Activated naive CD4-positive, alpha-beta T cell treated with anti-CD3 and anti-CD28 coated beads, Interleukin-2, amount 10 ng/mL, durations not matched to agents 7 days and 5 days (primary cell): ENCODE data around the gene NEO1.

Source experiments
- CTCF ChIA-PET: fragments of 350-600 bp; sonication (Branson Sonifier 250); formaldehyde crosslinking; loops from one replicate; lab custom pipeline; 2021; ENCODE audit warnings: antibody characterized with exemption; lab: Charles Lee
- DNase-seq: peaks from one replicate; pipeline ENCODE4 v3.0.0-alpha.2; 2020
- H3K27ac Mint-ChIP-seq: one replicate; pipeline ENCODE4 v1.8.0; 2021; ENCODE audit warnings: mild to moderate bottlenecking, moderate library complexity, mixed read lengths
- H3K27me3 Mint-ChIP-seq: one replicate; pipeline ENCODE4 v1.8.0; 2021; ENCODE audit warnings: mild to moderate bottlenecking, mixed read lengths
- H3K36me3 Mint-ChIP-seq: one replicate; pipeline ENCODE4 v1.8.0; 2021; ENCODE audit warnings: mixed read lengths
- H3K4me1 Mint-ChIP-seq: one replicate; pipeline ENCODE4 v1.8.0; 2021; ENCODE audit warnings: mixed read lengths
- H3K4me3 Mint-ChIP-seq: one replicate; pipeline ENCODE4 v1.8.0; 2021; ENCODE audit warnings: mild to moderate bottlenecking, moderate library complexity, mixed read lengths
- H3K9me3 Mint-ChIP-seq: one replicate; pipeline ENCODE4 v1.8.0; 2021; ENCODE audit warnings: mixed read lengths

NEO1 gene

GRCh38 chr15:73273181-73274002, 221.1 kb downstream of the NEO1 start:
- Mint-ChIP-seq H3K4me1 (no peaks in the 10 kb centered on the region), H3K9me3 (no peaks in the 10 kb centered on the region), H3K36me3 (no peaks in the 10 kb centered on the region), H3K27me3 (no peaks in the 10 kb centered on the region), H3K27ac (no peak overlapping the region), H3K4me3 (no peak overlapping the region)
- DNase-seq, result peak; percentile 58
- CTCF ChIA-PET, result interaction anchor here (0.9 to 3.9 kb wide), 12 partner anchors 8 to 552 kb away, joined by 3 to 20 read pairs (median 8); no protein-coding TSS in a partner anchor

GRCh38 chr15:73275862-73276261, 223.6 kb downstream of the NEO1 start:
- Mint-ChIP-seq H3K27ac (no peak overlapping the region), H3K4me3 (no peak overlapping the region), H3K4me1 (no peaks in the 10 kb centered on the region), H3K36me3 (no peaks in the 10 kb centered on the region), H3K9me3 (no peaks in the 10 kb centered on the region), H3K27me3 (no peaks in the 10 kb centered on the region)
- DNase-seq, result no peak
- CTCF ChIA-PET, result interaction anchor here (0.7 to 3.9 kb wide), 4 partner anchors 10 to 35 kb away, joined by 3 to 20 read pairs (median 6); no protein-coding TSS in a partner anchor

- no peaks in the 10 kb centered on the region for H3K9me3 Mint-ChIP-seq
- H3K27me3 Mint-ChIP-seq, result no peaks in the 10 kb centered on the region
These were observed 230.5 kb downstream of the NEO1 start for GRCh38 chr15:73282567-73283365.

GRCh38 chr15:73283366-73283962, 231.2 kb downstream of the NEO1 start:
- no peak overlapping the region for H3K4me3 Mint-ChIP-seq
- H3K36me3 Mint-ChIP-seq, result no peaks in the 10 kb centered on the region
- no peak for DNase-seq
- no peaks in the 10 kb centered on the region for H3K9me3 Mint-ChIP-seq
- no peak overlapping the region for H3K27ac Mint-ChIP-seq
- CTCF ChIA-PET, result interaction anchor here (0.6 to 2.9 kb wide), 4 partner anchors 10 to 416 kb away, joined by 3 to 7 read pairs (median 4); no protein-coding TSS in a partner anchor
- H3K27me3 Mint-ChIP-seq, result no peaks in the 10 kb centered on the region
- H3K4me1 Mint-ChIP-seq, result no peaks in the 10 kb centered on the region

More at GRCh38 chr15:73282567-73283365, 230.5 kb downstream of the NEO1 start:
- Mint-ChIP-seq H3K4me3 (no peak overlapping the region), H3K27ac (no peak overlapping the region), H3K36me3 (no peaks in the 10 kb centered on the region), H3K4me1 (no peaks in the 10 kb centered on the region)
- no peak for DNase-seq
- CTCF ChIA-PET, result interaction anchor here (0.6 to 2.9 kb wide), 4 partner anchors 10 to 417 kb away, joined by 3 to 7 read pairs (median 4); no protein-coding TSS in a partner anchor

- DNase-seq, result no peak
- CTCF ChIA-PET, result interaction anchor here (0.8 to 2.9 kb wide), 3 partner anchors 11 to 422 kb away, joined by 3 to 7 read pairs (median 6); no protein-coding TSS in a partner anchor
- no peaks in the 10 kb centered on the region for H3K36me3 Mint-ChIP-seq
These were observed 231.9 kb downstream of the NEO1 start for GRCh38 chr15:73284090-73284716.

GRCh38 chr15:73286311-73286710, 234.0 kb downstream of the NEO1 start:
- no peak overlapping the region for H3K27ac Mint-ChIP-seq
- H3K27me3 Mint-ChIP-seq, result no peaks in the 10 kb centered on the region
- CTCF ChIA-PET, result interaction anchor here (1.6 to 1.9 kb wide), 2 partner anchors 21 to 274 kb away, joined by 5 read pairs; no protein-coding TSS in a partner anchor
- no peaks in the 10 kb centered on the region for H3K36me3 Mint-ChIP-seq
- no peaks in the 10 kb centered on the region for H3K9me3 Mint-ChIP-seq
- no peak for DNase-seq
- no peaks in the 10 kb centered on the region for H3K4me1 Mint-ChIP-seq
- no peak overlapping the region for H3K4me3 Mint-ChIP-seq

More at GRCh38 chr15:73284090-73284716, 231.9 kb downstream of the NEO1 start:
- H3K27me3 Mint-ChIP-seq, result no peaks in the 10 kb centered on the region
- H3K27ac Mint-ChIP-seq, result no peak overlapping the region
- no peaks in the 10 kb centered on the region for H3K9me3 Mint-ChIP-seq
- H3K4me3 Mint-ChIP-seq, result no peak overlapping the region
- H3K4me1 Mint-ChIP-seq, result no peaks in the 10 kb centered on the region

GRCh38 chr15:73287019-73287418, 234.8 kb downstream of the NEO1 start:
- CTCF ChIA-PET, result interaction anchor here (1.6 to 1.9 kb wide), 2 partner anchors 22 to 273 kb away, joined by 5 read pairs; no protein-coding TSS in a partner anchor
- no peak overlapping the region for H3K27ac Mint-ChIP-seq
- H3K4me3 Mint-ChIP-seq, result no peak overlapping the region
- H3K27me3 Mint-ChIP-seq, result no peaks in the 10 kb centered on the region
- no peaks in the 10 kb centered on the region for H3K36me3 Mint-ChIP-seq
- no peaks in the 10 kb centered on the region for H3K4me1 Mint-ChIP-seq
- no peak for DNase-seq
- H3K9me3 Mint-ChIP-seq, result no peaks in the 10 kb centered on the region

- no peak for DNase-seq
These were observed 239.2 kb downstream of the NEO1 start for GRCh38 chr15:73291441-73291840.

GRCh38 chr15:73293773-73294172, 241.5 kb downstream of the NEO1 start:
- Mint-ChIP-seq H3K27me3 (no peaks in the 10 kb centered on the region), H3K9me3 (no peaks in the 10 kb centered on the region), H3K4me1 (no peaks in the 10 kb centered on the region), H3K36me3 (no peaks in the 10 kb centered on the region), H3K27ac (no peak overlapping the region), H3K4me3 (no peak overlapping the region)
- no peak for DNase-seq
- CTCF ChIA-PET, result no interaction called here

More at GRCh38 chr15:73291441-73291840, 239.2 kb downstream of the NEO1 start:
- H3K27me3 Mint-ChIP-seq, result no peaks in the 10 kb centered on the region
- CTCF ChIA-PET, result no interaction called here
- no peaks in the 10 kb centered on the region for H3K4me1 Mint-ChIP-seq
- no peak overlapping the region for H3K4me3 Mint-ChIP-seq
- no peaks in the 10 kb centered on the region for H3K9me3 Mint-ChIP-seq
- H3K27ac Mint-ChIP-seq, result no peak overlapping the region
- H3K36me3 Mint-ChIP-seq, result no peaks in the 10 kb centered on the region

GRCh38 chr15:73295630-73296286, 243.5 kb downstream of the NEO1 start:
- Mint-ChIP-seq H3K4me3 (no peak overlapping the region), H3K27ac (no peak overlapping the region), H3K4me1 (no peaks in the 10 kb centered on the region), H3K9me3 (no peaks in the 10 kb centered on the region), H3K27me3 (no peaks in the 10 kb centered on the region), H3K36me3 (no peaks in the 10 kb centered on the region)
- CTCF ChIA-PET, result interaction anchor here (1.0 kb wide), 1 partner anchor 30 kb away, joined by 3 read pairs; no protein-coding TSS in a partner anchor
- no peak for DNase-seq

- CTCF ChIA-PET, result interaction anchor here (1.0 kb wide), 1 partner anchor 31 kb away, joined by 3 read pairs; no protein-coding TSS in a partner anchor
These were observed 244.5 kb downstream of the NEO1 start for GRCh38 chr15:73296609-73297353.

GRCh38 chr15:73298522-73299245, 246.4 kb downstream of the NEO1 start:
- Mint-ChIP-seq H3K9me3 (no peaks in the 10 kb centered on the region), H3K4me3 (no peak overlapping the region), H3K4me1 (no peaks in the 10 kb centered on the region), H3K36me3 (no peaks in the 10 kb centered on the region), H3K27me3 (no peaks in the 10 kb centered on the region), H3K27ac (no peak overlapping the region)
- DNase-seq, result no peak
- CTCF ChIA-PET, result interaction anchor here (1.1 kb wide), 1 partner anchor 406 kb away, joined by 3 read pairs; no protein-coding TSS in a partner anchor

More at GRCh38 chr15:73296609-73297353, 244.5 kb downstream of the NEO1 start:
- Mint-ChIP-seq H3K9me3 (no peaks in the 10 kb centered on the region), H3K36me3 (no peaks in the 10 kb centered on the region), H3K4me1 (no peaks in the 10 kb centered on the region), H3K27ac (no peak overlapping the region), H3K27me3 (no peaks in the 10 kb centered on the region), H3K4me3 (no peak overlapping the region)
- no peak for DNase-seq
